NCI-H1930 (cell line): ENCODE measurements around the gene RGS5.
"Not testable (repeated sequence)": the region's sequence is repeated elsewhere in the genome, so short reads cannot be mapped to it uniquely, and the experiment has no call there.

Source experiments
- DNase-seq, 2 experiments: peaks; one replicate each; lab custom pipeline; 2025; lab: John Stamatoyannopoulos, UW

Gene RGS5, protein sequence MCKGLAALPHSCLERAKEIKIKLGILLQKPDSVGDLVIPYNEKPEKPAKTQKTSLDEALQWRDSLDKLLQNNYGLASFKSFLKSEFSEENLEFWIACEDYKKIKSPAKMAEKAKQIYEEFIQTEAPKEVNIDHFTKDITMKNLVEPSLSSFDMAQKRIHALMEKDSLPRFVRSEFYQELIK

DNA sequence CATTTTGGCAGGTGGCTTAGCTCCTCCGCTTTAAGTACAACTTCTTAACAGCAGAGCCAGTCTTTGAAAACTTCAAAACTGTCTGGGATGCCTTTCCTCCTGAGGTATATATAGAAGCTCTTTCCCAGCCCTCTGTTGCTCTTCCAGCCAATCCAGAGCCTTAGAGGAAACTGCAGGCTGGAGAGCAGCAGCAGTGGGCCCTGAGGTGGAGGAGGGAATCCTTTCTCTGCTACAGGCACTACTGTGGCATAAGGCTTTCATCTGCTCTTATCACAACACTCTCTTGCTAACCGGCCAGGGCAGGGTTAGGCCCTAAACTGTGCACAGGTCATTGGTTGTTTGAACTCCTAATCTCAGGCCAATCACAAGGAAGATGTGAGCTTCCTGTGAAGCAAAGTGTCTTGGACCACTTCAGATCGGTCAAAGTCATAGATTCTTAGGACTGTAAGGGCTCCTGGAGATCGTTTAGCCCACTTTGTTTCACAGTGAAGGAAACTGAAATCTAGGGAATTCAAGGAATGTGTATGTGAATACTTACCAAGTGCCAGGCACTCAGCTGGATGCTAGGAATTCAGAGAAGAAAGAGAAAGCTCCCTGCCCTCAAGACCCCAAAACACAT, at the start of gene RGS5:
TSS of gene RGS5 (minus strand) at position 84 of the 619 bp plus-strand sequence. CDS start at position 3, 81 bp downstream.
- no peak for DNase-seq

DNA sequence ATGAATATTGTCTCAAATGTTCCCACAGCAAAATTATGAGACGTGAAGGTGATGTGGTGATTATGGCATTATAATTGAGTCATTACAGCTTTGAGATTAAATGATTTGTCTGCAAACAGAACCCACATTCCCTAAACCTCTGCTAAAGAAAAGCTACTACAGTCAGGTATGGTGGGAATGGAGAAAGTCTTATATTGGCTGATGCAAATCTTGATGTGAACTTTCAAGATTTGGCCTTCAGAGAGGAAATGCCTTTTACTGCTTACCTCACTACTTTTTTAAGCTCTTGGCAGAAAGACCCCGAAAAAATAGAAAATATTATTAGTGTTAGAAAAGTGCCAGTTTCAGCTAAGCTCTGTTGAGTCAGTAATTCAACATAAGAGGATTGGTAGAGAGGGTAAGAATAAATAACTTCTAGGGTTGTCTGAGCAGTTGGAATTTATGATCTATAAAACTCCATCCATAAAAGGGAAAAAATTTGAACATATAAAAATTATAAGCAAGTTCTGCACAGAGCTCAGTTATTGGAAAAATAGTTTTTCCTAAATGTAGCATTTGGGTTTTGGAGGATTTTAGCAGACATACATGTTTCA, 47.8 kb upstream of the RGS5 start:
- no peak for DNase-seq

DNA sequence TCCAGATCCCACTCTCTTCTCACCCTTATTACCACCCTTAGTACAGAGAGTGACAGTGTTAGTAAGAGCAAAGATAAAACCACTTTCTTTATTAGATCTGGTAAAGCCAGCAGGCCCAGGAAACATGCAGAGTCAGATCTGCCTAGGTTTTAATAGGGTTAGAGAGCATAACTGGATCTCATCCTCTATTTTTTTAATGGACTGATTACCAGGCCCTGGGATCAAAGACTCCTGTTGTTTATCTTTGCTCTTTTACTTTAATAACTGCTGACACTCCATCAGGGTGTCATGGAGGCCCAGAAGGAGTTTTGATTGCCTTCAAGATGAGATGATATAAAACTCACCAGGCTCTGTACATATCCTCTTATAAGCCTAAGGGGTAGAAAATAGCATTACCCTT, 45.3 kb upstream of the RGS5 start:
- no peak for DNase-seq

DNA sequence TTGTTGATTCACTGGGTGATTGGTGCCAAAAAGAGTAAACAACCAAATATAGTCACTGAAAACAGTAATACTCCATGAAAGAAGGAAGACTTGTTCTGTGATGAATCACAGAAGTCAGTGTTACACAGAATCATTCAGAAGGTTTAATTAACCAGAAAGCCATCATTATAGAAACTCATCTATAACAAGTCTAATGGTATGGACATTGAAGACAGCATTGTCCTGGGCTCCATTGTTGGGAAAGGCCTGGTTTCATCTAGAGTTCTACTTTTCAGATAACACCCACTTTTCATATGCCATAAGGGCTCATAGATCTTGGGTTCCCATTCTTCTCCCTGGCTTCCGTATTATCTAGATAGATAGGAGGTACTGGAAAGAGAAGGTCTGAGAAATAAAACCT, 41.9 kb upstream of the RGS5 start:
- DNase-seq: peak; percentile 14 to 43

DNA sequence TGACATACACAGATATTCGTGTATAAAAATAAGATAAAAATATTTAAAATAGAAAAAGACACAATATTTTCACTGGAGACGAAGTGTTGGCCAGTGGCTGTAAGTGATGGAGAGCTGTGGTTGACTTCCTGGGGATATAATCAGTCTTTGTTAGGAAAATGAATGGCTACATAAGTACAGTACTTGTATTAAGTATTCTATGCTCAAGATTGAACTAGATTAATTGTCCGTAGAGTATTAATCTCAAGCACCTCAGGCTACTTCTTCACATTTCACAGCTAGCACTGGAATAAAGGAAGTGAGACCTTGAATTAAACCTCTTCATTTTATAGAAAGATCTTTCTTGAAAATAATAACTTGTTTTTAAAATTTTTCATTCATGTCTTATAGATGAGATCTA, 39.0 kb upstream of the RGS5 start:
- DNase-seq: no peak

DNA sequence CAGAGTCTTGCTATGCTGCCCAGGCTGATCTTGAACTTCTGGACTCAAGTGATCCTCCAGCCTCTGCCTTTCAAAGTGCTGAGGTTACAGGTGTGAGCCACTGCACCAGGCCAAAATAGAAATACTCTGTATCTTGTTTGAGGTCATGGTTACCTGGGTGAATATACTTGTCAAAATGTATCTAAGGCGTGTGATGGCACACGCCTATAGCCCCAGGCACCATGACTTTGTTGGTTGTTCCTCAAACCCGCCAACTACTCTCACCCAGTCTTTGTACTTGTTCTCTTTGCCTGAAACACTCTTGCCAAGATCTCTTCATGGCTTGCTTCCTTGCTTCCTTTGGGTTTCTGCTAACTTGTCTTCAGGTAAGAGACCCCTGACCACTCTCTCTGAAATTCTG, 38.0 kb upstream of the RGS5 start:
- no peak for DNase-seq

DNA sequence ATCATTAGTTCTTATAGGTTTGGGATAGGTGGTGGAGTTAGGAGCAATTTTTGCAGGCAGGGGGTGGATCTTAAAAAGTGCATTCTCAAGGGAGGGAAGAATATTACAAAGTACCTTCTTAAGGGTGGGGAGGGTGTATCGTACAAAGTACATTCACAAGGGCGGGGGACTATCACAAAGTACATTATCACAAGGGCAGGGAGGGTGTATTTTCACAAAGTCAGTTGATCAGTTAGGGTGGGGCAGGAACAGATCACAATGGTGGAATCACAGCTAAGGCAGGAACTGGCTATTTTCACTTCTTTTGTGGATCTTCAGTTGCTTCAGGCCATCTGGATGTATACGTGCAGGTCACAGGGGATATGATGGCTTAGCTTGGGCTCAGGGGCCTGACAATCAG, 30.9 kb upstream of the RGS5 start:
- DNase-seq: not testable (repeated sequence)

DNA sequence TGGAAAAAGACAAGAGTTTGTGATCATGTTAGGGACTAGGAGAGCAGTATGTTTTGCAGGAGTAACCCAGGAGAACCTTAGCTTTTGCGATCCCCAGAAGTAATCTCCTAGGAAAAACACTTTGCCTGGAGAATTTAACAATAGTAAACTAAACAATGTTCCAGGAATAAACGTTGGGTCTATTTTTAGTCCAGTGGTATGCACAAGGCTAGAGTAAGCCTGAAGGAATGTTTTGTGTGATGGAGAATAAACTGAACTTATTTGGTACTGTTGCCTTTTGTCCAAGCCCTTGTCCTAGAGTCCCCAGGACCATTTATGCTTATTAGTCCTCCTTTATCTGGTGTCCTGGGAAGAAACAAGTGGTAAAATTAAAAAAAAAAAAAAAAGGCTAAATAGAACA, 28.7 kb upstream of the RGS5 start:
- DNase-seq: no peak

DNA sequence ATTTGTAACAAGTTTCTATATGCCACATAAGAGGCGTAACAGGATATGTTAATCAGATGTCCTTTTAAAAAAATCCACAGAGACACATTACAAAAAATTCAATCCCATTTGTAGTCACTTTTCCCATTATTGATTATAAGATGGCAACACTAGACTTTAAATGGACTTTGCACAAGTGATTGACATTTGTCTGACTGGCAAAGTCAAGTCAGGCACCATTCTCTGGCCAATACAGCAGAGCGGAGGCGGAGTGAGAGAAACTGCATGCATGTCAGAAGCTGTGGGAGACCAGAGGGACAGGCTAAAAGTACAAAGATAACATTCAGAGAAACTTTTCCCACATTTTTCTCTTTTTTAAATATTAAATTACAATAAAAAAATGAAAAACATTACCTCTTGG, 28.1 kb upstream of the RGS5 start:
- DNase-seq: no peak

DNA sequence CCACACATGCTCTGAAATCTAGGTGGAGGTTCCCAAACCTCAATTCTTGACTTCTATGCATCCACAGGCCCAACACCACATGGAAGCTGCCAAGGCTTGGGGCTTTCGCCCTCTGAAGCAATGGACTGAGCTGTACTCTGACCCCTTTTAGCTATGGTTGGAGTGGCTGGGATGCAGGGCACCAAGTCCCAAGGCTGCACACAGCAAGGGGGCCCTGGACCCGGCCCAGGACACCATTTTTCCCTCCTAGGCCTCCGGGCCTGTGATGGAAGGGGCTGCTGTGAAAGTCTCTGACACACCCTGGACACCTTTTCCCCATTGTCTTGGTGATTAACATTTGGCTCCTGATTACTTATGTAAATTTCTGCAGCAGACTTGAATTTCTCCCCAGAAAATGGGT, 25.6 kb upstream of the RGS5 start:
- not testable (repeated sequence) for DNase-seq

DNA sequence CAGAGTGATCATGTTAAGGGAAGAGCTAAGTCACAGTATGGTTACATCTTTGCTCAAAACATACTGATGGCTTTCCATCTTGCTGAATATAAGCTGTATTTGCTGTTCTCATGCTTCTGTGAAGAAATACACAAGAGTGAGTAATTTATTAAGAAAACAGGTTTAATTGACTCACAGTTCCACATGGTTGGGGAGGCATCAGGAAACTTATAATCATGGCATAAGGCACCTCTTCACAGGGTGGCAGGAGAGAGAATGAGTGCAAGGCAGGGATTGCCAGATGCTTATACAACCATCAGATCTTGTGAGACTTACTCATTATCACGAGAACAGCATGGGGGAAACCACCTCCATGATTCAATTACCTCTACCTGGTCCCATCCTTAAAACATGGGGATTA, 24.4 kb upstream of the RGS5 start:
- DNase-seq: no peak

DNA sequence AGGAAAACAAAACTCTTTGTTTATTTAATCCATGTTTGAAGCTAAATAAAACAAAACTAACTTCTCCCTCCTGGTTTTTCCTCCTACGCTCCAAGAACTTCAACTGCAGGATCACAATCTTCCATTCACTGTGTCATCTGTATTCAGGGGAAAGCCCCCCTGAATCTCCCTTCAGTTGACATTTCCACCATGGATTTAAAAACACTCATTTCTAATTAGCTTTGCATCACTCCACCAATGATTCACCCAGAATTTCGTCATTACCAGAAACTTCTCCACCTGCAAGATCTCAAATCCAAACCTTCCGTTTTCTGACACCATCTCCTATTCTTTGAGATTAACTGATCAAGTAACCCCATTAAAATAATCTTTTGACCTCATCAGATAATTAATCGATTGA, 10.9 kb upstream of the RGS5 start:
- DNase-seq: no peak

DNA sequence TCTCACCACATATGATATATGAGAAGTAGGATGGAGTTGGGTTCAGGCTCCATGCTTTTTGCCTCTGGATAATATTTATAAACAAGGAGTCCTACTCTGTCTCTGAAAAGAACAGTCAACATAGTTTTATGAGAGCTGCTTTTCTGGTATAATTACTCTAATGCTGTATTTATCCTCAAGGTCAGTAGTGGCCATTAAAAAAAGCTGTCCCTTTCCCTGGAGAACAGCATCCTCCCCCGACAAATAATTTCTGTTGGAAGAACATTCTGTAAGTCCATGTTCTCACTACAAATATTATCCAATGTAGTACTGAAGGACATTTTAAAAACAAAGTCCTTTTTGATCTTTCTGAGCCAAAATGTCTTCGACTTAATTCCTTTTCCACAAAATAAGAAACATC, 9.0 kb upstream of the RGS5 start:
- no peak for DNase-seq

DNA sequence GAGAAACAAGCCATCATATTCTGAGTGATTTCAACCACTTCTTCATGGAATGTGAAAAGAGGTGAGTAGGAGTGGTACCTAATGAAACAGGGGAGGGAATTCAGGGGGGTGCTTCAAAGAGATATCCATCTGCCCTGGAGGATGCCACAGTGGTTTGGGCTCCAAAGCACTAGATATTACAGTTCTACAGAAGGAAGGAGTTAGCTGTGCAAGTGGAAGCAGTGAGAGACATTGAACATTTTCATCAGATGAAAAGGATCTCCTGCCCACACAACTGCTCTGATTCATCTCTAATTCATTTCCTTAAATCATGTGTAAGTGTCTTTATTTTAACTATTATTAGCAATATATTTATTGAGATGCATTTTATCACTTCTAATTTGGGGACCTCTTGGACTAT, 2.8 kb upstream of the RGS5 start:
- no peak for DNase-seq

DNA sequence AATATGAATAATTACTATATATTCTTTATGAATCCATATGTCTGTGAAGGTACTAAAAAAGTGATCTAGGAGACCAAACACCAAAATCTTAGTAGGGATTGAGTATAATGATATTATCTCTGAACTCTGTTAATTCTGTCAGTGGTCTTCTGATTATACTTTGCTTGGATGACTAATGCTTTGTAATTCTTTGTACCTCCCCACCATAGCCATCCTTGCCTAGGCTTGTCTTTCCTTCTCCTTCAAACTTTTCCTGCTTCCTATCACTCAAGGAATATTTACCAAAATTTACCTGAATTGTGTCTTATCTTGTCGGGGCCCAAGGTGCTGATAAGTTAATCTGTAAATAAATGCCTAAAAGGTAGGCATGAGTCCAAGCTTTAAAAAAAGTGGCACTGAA, 845 bp upstream of the RGS5 start:
- DNase-seq: no peak

DNA sequence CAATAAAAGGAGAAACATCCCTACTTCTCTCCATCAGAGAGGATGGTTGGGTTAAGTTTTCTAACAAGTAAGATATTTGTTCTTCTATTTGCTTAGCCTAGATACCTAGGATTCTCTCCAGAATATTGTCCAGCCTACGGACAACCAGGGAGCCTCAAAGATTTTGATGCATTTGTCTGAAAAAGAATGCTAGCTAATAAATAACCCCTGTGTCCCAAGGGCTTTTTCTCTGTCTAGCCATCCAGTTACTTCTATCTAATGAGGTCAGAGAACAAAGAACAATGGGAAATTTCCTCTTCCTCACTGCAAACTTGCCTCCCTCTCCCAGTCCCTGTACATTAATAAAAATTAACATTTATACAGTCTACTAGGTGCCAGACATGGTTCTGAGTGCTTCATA, 810 bp downstream of the RGS5 start:
- DNase-seq: no peak

DNA sequence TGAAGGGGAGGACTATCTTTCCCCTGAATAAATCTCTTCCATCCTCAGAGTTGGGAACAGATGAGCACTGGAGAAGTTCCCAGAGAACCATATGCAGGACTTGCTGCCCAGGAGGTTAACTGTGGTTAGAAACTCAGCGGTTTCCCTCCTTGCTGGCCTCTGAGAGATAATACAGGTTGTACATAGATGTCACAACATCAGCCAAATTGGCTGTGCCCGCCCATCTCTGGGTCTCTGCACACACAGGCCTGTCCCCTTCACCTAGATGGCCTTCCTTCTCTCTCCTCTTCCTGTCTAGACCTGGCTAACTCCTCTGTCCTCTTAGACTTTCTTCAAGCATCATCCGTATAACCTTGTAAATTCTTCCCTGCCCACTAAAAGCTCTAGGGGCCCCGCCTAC, 5.7 kb downstream of the RGS5 start:
- DNase-seq: no peak

DNA sequence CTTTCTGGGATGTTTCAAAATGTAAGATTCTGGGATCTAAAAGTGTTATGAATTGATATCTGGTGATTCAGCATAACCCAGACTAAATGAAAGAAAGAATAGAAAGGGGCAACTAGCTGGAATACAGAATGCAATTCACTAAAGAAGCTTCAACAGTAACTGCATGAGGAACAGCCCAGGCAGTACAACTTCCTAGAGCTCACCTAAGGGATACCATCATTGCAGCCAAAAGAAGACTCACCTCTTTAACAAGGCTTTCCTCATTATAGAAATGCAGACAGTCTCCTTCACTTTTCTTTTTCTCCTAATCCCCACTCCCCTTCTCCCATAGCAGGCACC, 6.3 kb downstream of the RGS5 start:
- DNase-seq: no peak

DNA sequence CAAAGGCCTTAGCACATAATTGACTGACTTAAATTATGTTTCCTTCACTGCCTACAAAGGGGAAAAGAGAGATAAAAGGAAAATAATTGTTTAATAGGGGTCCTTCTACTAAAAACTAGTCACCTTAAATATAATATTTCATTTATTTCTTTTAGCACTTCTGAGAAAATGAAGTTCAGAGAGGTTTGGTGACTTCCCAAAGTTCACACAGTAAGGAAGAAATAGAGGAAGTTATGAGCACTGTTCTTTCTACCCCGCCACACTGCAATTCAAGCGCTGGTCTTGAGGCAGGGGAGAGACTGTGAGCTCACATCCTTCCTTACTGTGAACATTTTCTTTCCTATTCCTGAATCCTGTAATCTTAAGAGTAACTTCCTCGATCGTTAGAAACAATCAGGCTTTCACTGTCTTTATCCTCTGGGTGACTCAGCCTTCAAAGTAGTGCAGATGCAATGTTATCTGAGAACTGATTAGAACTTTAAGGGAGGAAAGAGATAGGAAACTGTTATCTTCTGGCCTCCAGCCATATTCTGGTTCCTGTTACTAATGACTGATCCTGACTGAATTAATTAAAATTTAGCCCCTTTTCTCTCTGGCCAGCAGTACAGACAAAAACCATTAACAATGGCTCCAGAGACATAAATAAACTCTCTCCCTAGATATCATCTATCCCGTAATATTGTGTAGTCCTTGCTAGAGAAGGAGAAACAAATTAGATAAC, 6.8 kb downstream of the RGS5 start:
- no peak for DNase-seq

DNA sequence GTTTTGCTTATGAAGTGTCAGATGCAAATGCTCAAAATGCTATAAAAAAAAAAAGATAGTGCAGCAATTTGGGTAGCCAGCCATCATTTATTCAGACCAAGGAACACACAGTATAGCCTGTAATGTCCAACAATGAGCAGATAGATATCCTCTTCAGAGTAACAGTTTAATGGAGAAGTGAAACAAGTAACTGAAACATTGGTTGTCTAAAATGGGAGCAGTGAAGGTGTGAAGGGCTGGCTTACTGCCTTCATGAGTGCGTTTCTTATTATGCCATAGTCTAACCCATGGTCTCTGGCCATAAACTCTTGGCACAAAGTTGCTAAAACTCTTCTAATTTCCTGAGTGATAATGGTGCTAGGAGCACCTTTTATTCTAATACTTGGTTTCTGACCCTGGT, 11.4 kb downstream of the RGS5 start:
- DNase-seq: no peak

DNA sequence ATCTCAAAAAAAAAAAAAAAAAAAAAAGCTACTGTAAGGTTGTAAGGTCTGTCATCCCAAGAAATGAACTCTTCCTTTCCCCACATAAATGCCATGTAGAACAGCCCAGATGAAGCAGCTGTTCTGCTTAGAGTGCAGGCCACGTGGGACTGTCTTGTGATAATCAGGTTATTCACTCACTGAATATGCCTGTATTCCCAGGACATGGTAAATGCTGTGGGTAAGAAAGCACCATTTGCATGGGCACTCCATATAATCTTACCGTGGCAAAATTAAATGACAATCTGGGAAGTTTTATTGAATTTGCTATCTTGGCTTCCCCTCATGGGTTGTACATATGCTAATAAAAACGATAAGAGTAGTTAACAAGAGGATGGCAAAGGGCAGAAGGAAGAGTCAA, 13.8 kb downstream of the RGS5 start:
- no peak for DNase-seq

DNA sequence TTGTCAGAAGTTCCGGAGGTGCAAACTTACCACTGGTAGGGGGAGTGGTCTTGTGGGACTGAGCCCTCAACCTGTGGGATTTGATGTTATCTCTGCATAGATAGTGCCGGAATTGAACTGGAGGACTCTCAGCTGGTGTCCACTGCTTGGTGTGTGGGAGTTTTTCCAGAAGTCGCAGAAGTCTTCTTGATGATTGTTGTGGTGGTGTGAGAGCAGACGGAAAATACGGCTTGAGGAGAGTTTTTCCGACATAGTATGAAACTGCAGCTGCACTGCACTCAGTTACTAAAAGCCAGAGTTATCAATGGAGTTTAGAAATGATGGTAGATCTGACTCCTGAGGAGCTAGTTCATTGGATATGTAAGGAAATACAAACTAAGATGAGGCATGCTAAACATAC, 14.9 kb downstream of the RGS5 start:
- DNase-seq: no peak

DNA sequence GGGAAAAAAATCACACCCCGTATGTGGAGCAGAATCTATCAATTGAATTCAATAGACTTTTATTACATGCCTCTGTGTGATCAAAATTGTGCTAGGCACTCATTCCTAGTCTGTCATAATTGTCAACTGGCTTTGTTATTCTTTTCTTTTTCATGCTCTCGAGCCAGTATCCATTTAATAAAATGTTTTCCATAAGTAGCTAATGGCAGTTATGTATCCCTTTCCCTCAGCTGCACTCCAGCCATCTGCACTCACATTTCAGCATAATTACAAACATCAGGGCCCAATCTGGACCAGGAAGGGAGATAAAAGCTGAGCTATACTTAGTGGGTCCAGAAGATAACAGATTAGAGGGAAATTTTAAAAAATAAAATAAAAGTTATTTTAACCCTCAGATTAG, 15.9 kb downstream of the RGS5 start:
- DNase-seq: no peak
